Coronary artery (tissue), 2 donors: ENCODE data around the gene IGLL1.

Experiments
- DNase-seq: peaks from one replicate; pipeline ENCODE4 v3.0.0-alpha.2; 2017; ENCODE audit warnings: low spot score
- H3K27ac ChIP-seq, 2 donors: fragments of 200-600 bp; sonication (generic); one replicate each; pipeline ENCODE4 v1.5.1; 2016 to 2019
- H3K4me3 ChIP-seq: fragments of 200-600 bp; sonication (generic); 2 replicates; pipeline ENCODE4 v1.5.1; 2016; ENCODE audit warnings: mild to moderate bottlenecking, moderate library complexity
- TF ChIP-seq, protein P1 (sequence below): fragments of 200-600 bp; sonication (generic); IDR thresholded peaks from one replicate; pipeline ENCODE4 v1.5.1; 2019; ENCODE audit warnings: antibody characterized with exemption

Gene IGLL1

GRCh38 chr22:23556026-23556620 is 24.0 kb downstream of the IGLL1 start:
- Histone ChIP-seq H3K4me3 (no peak overlapping the region), H3K27ac (no peak overlapping the region)
- TF ChIP-seq, protein P1, sequence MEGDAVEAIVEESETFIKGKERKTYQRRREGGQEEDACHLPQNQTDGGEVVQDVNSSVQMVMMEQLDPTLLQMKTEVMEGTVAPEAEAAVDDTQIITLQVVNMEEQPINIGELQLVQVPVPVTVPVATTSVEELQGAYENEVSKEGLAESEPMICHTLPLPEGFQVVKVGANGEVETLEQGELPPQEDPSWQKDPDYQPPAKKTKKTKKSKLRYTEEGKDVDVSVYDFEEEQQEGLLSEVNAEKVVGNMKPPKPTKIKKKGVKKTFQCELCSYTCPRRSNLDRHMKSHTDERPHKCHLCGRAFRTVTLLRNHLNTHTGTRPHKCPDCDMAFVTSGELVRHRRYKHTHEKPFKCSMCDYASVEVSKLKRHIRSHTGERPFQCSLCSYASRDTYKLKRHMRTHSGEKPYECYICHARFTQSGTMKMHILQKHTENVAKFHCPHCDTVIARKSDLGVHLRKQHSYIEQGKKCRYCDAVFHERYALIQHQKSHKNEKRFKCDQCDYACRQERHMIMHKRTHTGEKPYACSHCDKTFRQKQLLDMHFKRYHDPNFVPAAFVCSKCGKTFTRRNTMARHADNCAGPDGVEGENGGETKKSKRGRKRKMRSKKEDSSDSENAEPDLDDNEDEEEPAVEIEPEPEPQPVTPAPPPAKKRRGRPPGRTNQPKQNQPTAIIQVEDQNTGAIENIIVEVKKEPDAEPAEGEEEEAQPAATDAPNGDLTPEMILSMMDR: no peak
- no peak for DNase-seq

DNA sequence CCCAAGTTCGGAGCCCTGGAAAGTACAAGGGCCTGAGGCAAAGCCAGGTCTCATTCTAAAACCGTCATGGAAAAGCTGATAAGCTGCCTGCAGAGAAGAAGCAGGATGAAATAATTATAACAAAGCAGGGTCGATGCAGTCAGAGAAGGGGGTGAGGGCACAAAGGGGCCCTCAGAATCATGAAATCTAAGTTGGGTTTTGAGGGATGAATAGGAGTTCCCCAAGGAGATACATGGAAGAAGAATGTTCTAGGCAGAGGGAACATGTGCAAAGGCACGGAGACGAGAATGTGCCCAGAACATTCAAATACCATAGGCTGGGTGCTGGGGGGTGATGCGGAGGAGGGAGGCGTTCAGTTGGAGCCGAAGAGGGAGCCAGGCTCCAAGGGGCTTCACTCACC is 25.0 kb downstream of the IGLL1 start:
- no peak for DNase-seq
- H3K4me3 ChIP-seq: no peak overlapping the region
- H3K27ac ChIP-seq: no peak overlapping the region
- TF ChIP-seq, protein P1: no peak

DNA sequence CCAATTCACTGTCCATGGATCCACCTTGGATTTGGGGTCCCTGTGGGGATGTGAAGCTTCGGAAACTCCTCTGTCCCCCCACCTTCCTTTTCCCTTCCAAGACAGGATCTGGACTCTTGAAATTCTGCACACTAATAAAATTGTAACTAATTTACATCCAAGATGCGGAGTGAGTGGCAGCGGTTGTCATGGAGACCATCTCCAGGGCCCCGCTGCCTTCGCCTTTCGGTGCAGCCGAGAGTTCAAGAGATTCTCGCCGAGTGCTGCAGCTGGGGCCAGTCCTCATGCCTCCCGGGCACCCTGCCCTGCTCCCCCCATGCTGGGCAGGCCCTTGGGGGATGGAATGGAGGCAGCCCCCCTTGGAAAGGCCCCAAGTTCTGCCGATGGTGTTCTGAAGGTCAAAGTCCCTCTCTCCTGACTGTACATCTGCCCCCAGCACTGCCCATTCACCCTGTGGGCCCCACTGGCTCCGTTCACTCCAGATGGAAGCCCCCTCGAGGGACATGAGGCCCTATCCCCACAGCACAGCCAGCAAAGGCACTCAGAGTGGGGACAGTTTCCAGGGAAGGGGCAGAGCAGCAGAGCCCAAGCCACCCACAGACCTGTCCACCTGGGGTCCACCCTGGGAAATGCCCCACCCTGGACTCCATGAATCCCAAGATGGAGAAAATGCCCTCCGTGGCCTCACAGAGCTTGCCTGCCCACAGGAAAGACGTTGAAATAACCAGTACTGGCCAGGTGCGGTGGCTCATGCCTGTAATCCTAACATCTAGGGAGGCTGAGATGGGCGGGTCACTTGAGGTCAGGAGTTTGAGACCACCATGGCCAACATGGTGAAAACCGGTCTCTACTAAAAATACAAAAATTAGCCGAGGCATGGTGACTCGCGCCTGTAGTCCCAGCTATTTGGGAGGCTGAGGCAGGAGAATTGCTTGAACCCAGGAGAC is 25.9 kb downstream of the IGLL1 start:
- TF ChIP-seq, protein P1: no peak
- DNase-seq: no peak
- no peak overlapping the region for H3K27ac ChIP-seq
- no peak overlapping the region for H3K4me3 ChIP-seq

GRCh38 chr22:23553438-23553837 is 26.7 kb downstream of the IGLL1 start:
- TF ChIP-seq, protein P1: no peak
- H3K4me3 ChIP-seq: no peak overlapping the region
- no peak for DNase-seq
- H3K27ac ChIP-seq: no peak overlapping the region

DNA sequence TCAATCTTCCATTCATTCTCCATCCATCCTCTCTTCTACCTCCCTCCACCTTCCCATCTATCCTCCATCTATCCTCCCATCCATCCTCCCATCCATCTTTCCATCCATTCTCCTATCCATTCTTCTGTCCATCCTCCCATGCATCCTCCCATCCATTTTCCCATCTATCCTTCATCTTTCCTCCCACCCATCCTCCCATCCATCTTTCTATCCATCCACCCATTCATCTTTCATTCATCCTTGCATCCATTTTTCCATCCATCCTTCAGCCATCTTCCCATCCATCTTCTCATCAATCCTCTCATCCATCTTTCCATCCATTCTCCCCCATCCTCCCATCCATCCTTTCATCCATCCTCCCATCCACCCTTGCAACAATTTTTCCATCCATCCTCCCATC is 27.5 kb downstream of the IGLL1 start:
- Histone ChIP-seq H3K27ac (no peak overlapping the region), H3K4me3 (no peak overlapping the region)
- DNase-seq: no peak
- TF ChIP-seq, protein P1: no peak

- no peak for DNase-seq
- no peak overlapping the region for H3K27ac ChIP-seq
- TF ChIP-seq, protein P1: no peak
- no peak overlapping the region for H3K4me3 ChIP-seq
Measured at GRCh38 chr22:23551385-23551784, 28.7 kb downstream of the IGLL1 start.
